Upper lobe of left lung (tissue), 4 donors: ENCODE data around the gene SPEM1.

ENCODE experiments used
- CTCF ChIP-seq, 6 experiments: fragments of 450-650 bp in 4 of 6; fragments of 200-600 bp in 2 of 6; sonication (generic) in 2 of 6; IDR thresholded peaks; one replicate each; pipeline ENCODE4 v1.5.1; 2016 to 2019; ENCODE audit warnings: antibody characterized with exemption in 6 of 6
- POLR2AphosphoS5 ChIP-seq, 2 donors: sonication (generic); formaldehyde crosslinking; IDR thresholded peaks; one replicate each; pipeline ENCODE4 v1.5.1; 2017; ENCODE audit warnings: antibody characterized with exemption in 2 of 2

- TF ChIP-seq CTCF (IDR thresholded peaks at IDR 0.05) = no peak
- TF ChIP-seq POLR2AphosphoS5 (IDR thresholded peaks at IDR 0.05) = no peak
These were observed 36.8 kb upstream of the SPEM1 start for GRCh38 chr17:7383371-7383741.
